ENCODE measurements around the gene COTL1. TPM values are rescaled to one million over a fixed set of nuclear protein-coding genes. Genes with fewer than 3 reads are reported as not detected.

The COTL1 gene
- total and polyA plus RNA-seq, 4 donors: 62.4 to 223 (median 142) TPM

GRCh38 chr16:84582958-84583516, 34.8 kb downstream of the COTL1 start:
- Histone ChIP-seq H3K27ac (ENCODE audit: low read depth in 1 of 2, low read length in 1 of 2) (no peak overlapping the region), H3K36me3 (ENCODE audit: control insufficient read depth in 4 of 4, insufficient read depth in 4 of 4, low read length in 4 of 4) (peaks cover 0 to 13% (median 3%) of the 10 kb centered on the region in 4 donors), H3K9ac (ENCODE audit: insufficient read depth in 1 of 2, low read length in 2 of 2) (no peak overlapping the region), H3K4me1 (ENCODE audit: control insufficient read depth in 5 of 5, insufficient read depth in 5 of 5, low read length in 5 of 5) (peaks cover 0 to 12% (median 4%) of the 10 kb centered on the region in 5 donors), H3K27me3 (ENCODE audit: control insufficient read depth in 3 of 3, insufficient read depth in 3 of 3, low read length in 2 of 3) (no peaks in the 10 kb centered on the region), H3K9me3 (ENCODE audit: control insufficient read depth in 4 of 4, insufficient read depth in 3 of 4, low read length in 3 of 4) (peaks cover 0 to 4% (median 0%) of the 10 kb centered on the region in 4 donors), H3K4me3 (no peak overlapping the region)
- no peak for ATAC-seq (ENCODE audit: insufficient read depth, low FRiP score)
- WGBS, 2 donors: 65 to 87% methylated on average over 11 of the region's 11 CpGs
- DNase-seq: peak in 2 of 3 donors; percentile 32
- no peak for TF ChIP-seq CTCF (IDR thresholded peaks at IDR 0.05; ENCODE audit: control extremely low read depth, extremely low read depth)

- H3K4me1 ChIP-seq (ENCODE audit: control insufficient read depth in 5 of 5, insufficient read depth in 5 of 5, low read length in 5 of 5): peaks cover 0 to 12% (median 0%) of the 10 kb centered on the region in 5 donors
- H3K4me3 ChIP-seq: no peak overlapping the region
- no peaks in the 10 kb centered on the region for H3K27me3 ChIP-seq (ENCODE audit: control insufficient read depth in 3 of 3, insufficient read depth in 3 of 3, low read length in 2 of 3)
- TF ChIP-seq CTCF (IDR thresholded peaks at IDR 0.05; ENCODE audit: control extremely low read depth, extremely low read depth): no peak
- no peak overlapping the region for H3K9ac ChIP-seq (ENCODE audit: insufficient read depth in 1 of 2, low read length in 2 of 2)
- WGBS, 2 donors: 88 to 92% methylated on average over 8 of the region's 8 CpGs
- H3K27ac ChIP-seq (ENCODE audit: low read depth in 1 of 2, low read length in 1 of 2): no peak overlapping the region
- ATAC-seq (ENCODE audit: insufficient read depth, low FRiP score) (no peak), DNase-seq (no peak)
- H3K36me3 ChIP-seq (ENCODE audit: control insufficient read depth in 4 of 4, insufficient read depth in 4 of 4, low read length in 4 of 4): peaks cover 0 to 13% (median 2%) of the 10 kb centered on the region in 4 donors
- peaks cover 0 to 4% (median 0%) of the 10 kb centered on the region in 4 donors for H3K9me3 ChIP-seq (ENCODE audit: control insufficient read depth in 4 of 4, insufficient read depth in 3 of 4, low read length in 3 of 4)
Observed at GRCh38 chr16:84581158-84581557, 36.7 kb downstream of the COTL1 start.

- Histone ChIP-seq H3K27ac (ENCODE audit: low read depth in 1 of 2, low read length in 1 of 2) (no peak overlapping the region), H3K4me1 (ENCODE audit: control insufficient read depth in 5 of 5, insufficient read depth in 5 of 5, low read length in 5 of 5) (peaks cover 0 to 7% (median 0%) of the 10 kb centered on the region in 5 donors), H3K36me3 (ENCODE audit: control insufficient read depth in 4 of 4, insufficient read depth in 4 of 4, low read length in 4 of 4) (peaks cover 0 to 13% (median 2%) of the 10 kb centered on the region in 4 donors), H3K4me3 (no peak overlapping the region), H3K9ac (ENCODE audit: insufficient read depth in 1 of 2, low read length in 2 of 2) (no peak overlapping the region), H3K27me3 (ENCODE audit: control insufficient read depth in 3 of 3, insufficient read depth in 3 of 3, low read length in 2 of 3) (no peaks in the 10 kb centered on the region), H3K9me3 (ENCODE audit: control insufficient read depth in 4 of 4, insufficient read depth in 3 of 4, low read length in 3 of 4) (peaks cover 0 to 4% (median 0%) of the 10 kb centered on the region in 4 donors)
- 75 to 87% methylated on average over 11 of the region's 11 CpGs for WGBS, 2 donors
- ATAC-seq (ENCODE audit: insufficient read depth, low FRiP score): no peak
- no peak for TF ChIP-seq CTCF (IDR thresholded peaks at IDR 0.05; ENCODE audit: control extremely low read depth, extremely low read depth)
- no peak for DNase-seq
Observed at GRCh38 chr16:84579936-84580335, 37.9 kb downstream of the COTL1 start.
